ENCODE measurements around the gene ARHGEF12. TPM values are rescaled to one million over a fixed set of nuclear protein-coding genes. Genes with fewer than 3 reads are reported as not detected.

Gene ARHGEF12
- polyA plus RNA-seq, 3 donors, result 13.9 to 27.7 (median 20.7) TPM

GRCh38 chr11:120537996-120538395 is 201.8 kb downstream of the ARHGEF12 start:
- H3K27ac ChIP-seq (ENCODE audit: low read depth, low read length), result no peak overlapping the region
- 94 to 95% (median 94%) methylated on average over 12 of the region's 12 CpGs for WGBS, 3 donors

- H3K27ac ChIP-seq (ENCODE audit: low read depth, low read length), result no peak overlapping the region
- WGBS, 3 donors, result 87 to 96% (median 89%) methylated on average over 2 of the region's 2 CpGs
These were observed 202.5 kb downstream of the ARHGEF12 start for GRCh38 chr11:120538707-120539106.

Other genes with a start within 250 kb of the ARHGEF12 start
- 1 to 10 TPM in 2 of 3 donors, under 1 TPM in 1; 0.41 to 2.1 (median 1.8) TPM for gene TRIM29, start 198.3 kb upstream of the ARHGEF12 start, polyA plus RNA-seq
- 100 to 1,000 TPM in 1 of 3 donors, 10 to 100 TPM in 2; 37.0 to 110 (median 49.4) TPM for gene OAF, start 125.4 kb upstream of the ARHGEF12 start, polyA plus RNA-seq
- gene POU2F3, start 96.3 kb upstream of the ARHGEF12 start, polyA plus RNA-seq, result under 1 TPM in 2 of 3 donors, not detected in 1; 0.08 to 0.16 TPM
- 1 to 10 TPM; 1.7 to 3.6 (median 2.7) TPM for gene TLCD5, start 11.1 kb upstream of the ARHGEF12 start, polyA plus RNA-seq
- under 1 TPM; under 0.01 to 0.15 (median 0.01) TPM for gene GRIK4, start 175.3 kb downstream of the ARHGEF12 start, polyA plus RNA-seq

All from adipose tissue (tissue), 3 donors.